Endothelial cell (in vitro differentiated cells): ENCODE results near the gene EVI2B. TPM values are rescaled to one million over a fixed set of nuclear protein-coding genes. Genes with fewer than 3 reads are reported as not detected.
A peak's percentile ranks its signal among the peaks of the same experiment; 100 is the strongest.
"Not testable (repeated sequence)": the region's sequence is repeated elsewhere in the genome, so short reads cannot be mapped to it uniquely, and the experiment has no call there.

Experiments
- DNase-seq: peaks from one replicate; pipeline ENCODE4 v3.0.0; 2021; ENCODE audit warnings: low spot score
- H3K27ac Mint-ChIP-seq: one replicate; pipeline ENCODE4 v1.8.0; 2021; ENCODE audit warnings: mixed read lengths, inconsistent platforms; ENCODE audit not compliant: unreplicated experiment
- H3K27me3 Mint-ChIP-seq: one replicate; pipeline ENCODE4 v1.8.0; 2021; ENCODE audit warnings: mild to moderate bottlenecking, moderate library complexity, mixed read lengths, inconsistent platforms; ENCODE audit not compliant: unreplicated experiment
- H3K36me3 Mint-ChIP-seq: one replicate; pipeline ENCODE4 v1.8.0; 2021; ENCODE audit warnings: mild to moderate bottlenecking, low read depth, mixed read lengths, inconsistent platforms; ENCODE audit not compliant: unreplicated experiment
- H3K4me1 Mint-ChIP-seq: one replicate; pipeline ENCODE4 v1.8.0; 2021; ENCODE audit warnings: mild to moderate bottlenecking, mixed read lengths, inconsistent platforms; ENCODE audit not compliant: unreplicated experiment
- H3K4me3 Mint-ChIP-seq: one replicate; pipeline ENCODE4 v1.8.0; 2021; ENCODE audit warnings: mild to moderate bottlenecking, mixed read lengths, inconsistent platforms; ENCODE audit not compliant: unreplicated experiment
- H3K9me3 Mint-ChIP-seq: one replicate; pipeline ENCODE4 v1.8.0; 2021; ENCODE audit warnings: mixed read lengths, inconsistent platforms; ENCODE audit not compliant: unreplicated experiment
- CTCF ChIP-seq: fragments of 200-600 bp; sonication (generic); IDR thresholded peaks from one replicate; pipeline ENCODE4 v1.5.0; 2021; ENCODE audit warnings: antibody characterized with exemption; ENCODE audit not compliant: unreplicated experiment
- total RNA-seq: library from RNA; stranded (reverse); fragmentation: NEBNext Ultra II Directional; extraction: Animal tissue kit (Norgen Biotek cat#: 25700); gene quantifications from one replicate; pipeline ENCODE4 v1.2.1, GENCODE V29; 2021; ENCODE audit not compliant: unreplicated experiment

Gene EVI2B
- total RNA-seq, 1 donor from 2014 or later: not detected

GRCh38 chr17:31269036-31269577 is 44.7 kb downstream of the EVI2B start:
- H3K4me1 Mint-ChIP-seq: peaks cover 9% of the 10 kb centered on the region
- H3K9me3 Mint-ChIP-seq: no peaks in the 10 kb centered on the region
- H3K27ac Mint-ChIP-seq: peak overlapping the region; percentile 12
- H3K4me3 Mint-ChIP-seq: peak overlapping the region; percentile 17
- no peak for TF ChIP-seq CTCF
- H3K27me3 Mint-ChIP-seq: no peaks in the 10 kb centered on the region
- H3K36me3 Mint-ChIP-seq: peaks cover 28% of the 10 kb centered on the region
- no peak for DNase-seq

- Mint-ChIP-seq H3K4me1 (peaks cover 9% of the 10 kb centered on the region), H3K27me3 (no peaks in the 10 kb centered on the region), H3K27ac (no peak overlapping the region), H3K36me3 (peaks cover 23% of the 10 kb centered on the region), H3K9me3 (no peaks in the 10 kb centered on the region), H3K4me3 (no peak overlapping the region)
- TF ChIP-seq CTCF: no peak
- DNase-seq: no peak
Measured at GRCh38 chr17:31266042-31266441, 47.8 kb downstream of the EVI2B start.

- not testable (repeated sequence) for H3K4me1 Mint-ChIP-seq, DNase-seq, H3K9me3 Mint-ChIP-seq, H3K27me3 Mint-ChIP-seq, H3K4me3 Mint-ChIP-seq, H3K27ac Mint-ChIP-seq
- peaks cover 11% of the 10 kb centered on the region for H3K36me3 Mint-ChIP-seq
Measured at GRCh38 chr17:31262923-31263322, 50.9 kb downstream of the EVI2B start.

- Mint-ChIP-seq H3K27ac (no peak overlapping the region), H3K9me3 (no peaks in the 10 kb centered on the region), H3K36me3 (peaks cover 3% of the 10 kb centered on the region), H3K27me3 (no peaks in the 10 kb centered on the region), H3K4me1 (no peaks in the 10 kb centered on the region), H3K4me3 (no peak overlapping the region)
- DNase-seq: no peak
- TF ChIP-seq CTCF: no peak
Measured at GRCh38 chr17:31261601-31262000, 52.3 kb downstream of the EVI2B start.

GRCh38 chr17:31260151-31260550 is 53.7 kb downstream of the EVI2B start:
- H3K27me3 Mint-ChIP-seq: no peaks in the 10 kb centered on the region
- H3K27ac Mint-ChIP-seq: no peak overlapping the region
- H3K36me3 Mint-ChIP-seq: no peaks in the 10 kb centered on the region
- H3K4me1 Mint-ChIP-seq: no peaks in the 10 kb centered on the region
- H3K9me3 Mint-ChIP-seq: no peaks in the 10 kb centered on the region
- H3K4me3 Mint-ChIP-seq: no peak overlapping the region
- no peak for DNase-seq
- no peak for TF ChIP-seq CTCF

GRCh38 chr17:31256936-31257335 is 56.9 kb downstream of the EVI2B start:
- Mint-ChIP-seq H3K4me1 (no peaks in the 10 kb centered on the region), H3K36me3 (no peaks in the 10 kb centered on the region), H3K9me3 (no peaks in the 10 kb centered on the region), H3K4me3 (no peak overlapping the region), H3K27me3 (no peaks in the 10 kb centered on the region), H3K27ac (no peak overlapping the region)
- DNase-seq: no peak
- TF ChIP-seq CTCF: no peak
